PC-9 (cell line): ENCODE measurements around the gene TRPM4. TPM values are rescaled to one million over a fixed set of nuclear protein-coding genes. Genes with fewer than 3 reads are reported as not detected.
"Not testable (repeated sequence)": the region's sequence is repeated elsewhere in the genome, so short reads cannot be mapped to it uniquely, and the experiment has no call there.

ENCODE experiments used
- BruUV-seq: library from RNA; stranded (reverse); fragments of 400-500 nt; replicated peaks from 2 replicates; lab custom pipeline; 2021; lab: Mats Ljungman, UMichigan
- CTCF ChIA-PET: fragments of 300-600 bp; sonication (Branson Sonifier 250); formaldehyde crosslinking; loops from one replicate; lab custom pipeline; 2022; ENCODE audit warnings: antibody characterized with exemption; lab: Charles Lee
- POLR2A ChIA-PET: fragments of 300-600 bp; sonication (Branson Sonifier 250); formaldehyde crosslinking; loops from one replicate; lab custom pipeline; 2022; ENCODE audit warnings: antibody characterized with exemption; ENCODE audit not compliant: unreplicated experiment; lab: Charles Lee
- DNase-seq, 2 experiments: peaks; one replicate each; pipeline versions ENCODE4 v3.0.0 to v3.0.0-alpha.2; 2015 to 2022; ENCODE audit warnings: mixed read lengths in 1 of 2
- H2AFZ ChIP-seq: fragments of 200-600 bp; sonication (generic); 2 replicates; pipeline ENCODE4 v1.8.1; 2017; ENCODE audit warnings: antibody characterized with exemption
- H3F3A ChIP-seq: fragments of 200-600 bp; sonication (generic); 2 replicates; pipeline ENCODE4 v1.8.1; 2017; ENCODE audit warnings: antibody characterized with exemption, mild to moderate bottlenecking, low read depth; ENCODE audit not compliant: insufficient read depth
- H3K27ac ChIP-seq: fragments of 200-600 bp; sonication (generic); 2 replicates; pipeline ENCODE4 v1.6.1; 2016; ENCODE audit warnings: mixed run types
- H3K27me3 ChIP-seq: fragments of 200-600 bp; sonication (generic); 2 replicates; pipeline ENCODE4 v1.6.1; 2016; ENCODE audit warnings: low read depth, mixed run types; ENCODE audit not compliant: insufficient read depth
- H3K36me3 ChIP-seq: fragments of 200-600 bp; sonication (generic); 2 replicates; pipeline ENCODE4 v1.6.1; 2016; ENCODE audit warnings: low read depth, mixed run types
- H3K4me1 ChIP-seq: fragments of 200-600 bp; sonication (generic); replicated peaks from 2 replicates; pipeline ENCODE4 v1.6.1; 2016; ENCODE audit warnings: mixed run types; ENCODE audit not compliant: insufficient read depth
- H3K4me2 ChIP-seq: fragments of 200-600 bp; sonication (generic); 2 replicates; pipeline ENCODE4 v1.6.1; 2017; ENCODE audit warnings: mixed run types
- H3K4me3 ChIP-seq: fragments of 200-600 bp; sonication (generic); 2 replicates; pipeline ENCODE4 v1.6.1; 2016; ENCODE audit warnings: mixed run types
- H3K79me2 ChIP-seq: fragments of 200-600 bp; sonication (generic); 2 replicates; pipeline ENCODE4 v1.6.1; 2017; ENCODE audit warnings: low read depth, mixed run types
- H3K9me2 ChIP-seq: fragments of 200-600 bp; sonication (generic); 2 replicates; pipeline ENCODE4 v1.8.1; 2017; ENCODE audit warnings: mild to moderate bottlenecking; ENCODE audit not compliant: insufficient read depth
- H3K9me3 ChIP-seq: fragments of 200-600 bp; sonication (generic); 2 replicates; pipeline ENCODE4 v1.8.1; 2016; ENCODE audit warnings: low read depth; ENCODE audit not compliant: insufficient read depth
- H4K20me1 ChIP-seq: fragments of 200-600 bp; sonication (generic); 2 replicates; pipeline ENCODE4 v1.8.1; 2017; ENCODE audit not compliant: insufficient read depth
- EZH2 ChIP-seq: fragments of 200-600 bp; sonication (generic); IDR thresholded peaks from 2 replicates; pipeline ENCODE4 v1.8.0; 2017; ENCODE audit warnings: antibody characterized with exemption, low read depth
- intact Hi-C: fragments of 100-400 bp; cut with micrococcal nuclease; formaldehyde crosslinking; loops from one replicate; pipeline ENCODE4 v1.10.0; 2022; ENCODE audit not compliant: unreplicated experiment
- total RNA-seq: library from RNA; stranded (reverse); gene quantifications from 2 replicates; pipeline ENCODE4 v1.2.3, GENCODE V29; 2021
- TF ChIP-seq, protein P1 (sequence below): fragments of 200-600 bp; sonication (generic); conservative IDR thresholded peaks from 2 replicates; pipeline ENCODE4 v1.6.1; 2017; ENCODE audit warnings: mixed run types, antibody characterized with exemption, mild to moderate bottlenecking, moderate library complexity

Gene TRPM4
- total RNA-seq, 1 experiment from 2014 or later = 43.8 TPM

DNA sequence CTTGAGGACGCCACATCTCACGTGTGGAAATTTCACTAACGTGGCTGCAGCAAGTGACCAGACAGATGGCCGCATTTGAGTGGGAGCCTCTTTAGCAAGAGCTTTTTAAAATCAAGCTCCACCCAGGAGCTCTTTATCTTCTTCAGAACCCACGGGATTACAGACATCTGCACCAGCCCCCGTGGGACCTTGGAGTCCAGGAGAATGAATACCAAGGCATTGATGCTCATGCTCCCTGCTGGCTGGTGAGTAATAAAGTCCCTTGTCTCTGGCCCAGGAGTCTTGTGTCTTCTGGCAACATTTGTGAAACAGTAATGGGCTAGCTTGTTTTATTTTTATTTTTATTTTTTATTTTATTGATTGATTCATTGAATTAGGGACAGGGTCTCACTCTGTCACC lies 64.4 kb downstream of the TRPM4 start:
- Histone ChIP-seq H3K9me3 (no peaks in the 10 kb centered on the region), H3K79me2 (no peaks in the 10 kb centered on the region), H3F3A (peaks cover 12% of the 10 kb centered on the region; the same call in 1 of the 2 replicates), H3K9me2 (no peaks in the 10 kb centered on the region), H2AFZ (no peak overlapping the region), H4K20me1 (no peaks in the 10 kb centered on the region), H3K4me1 (no peaks in the 10 kb centered on the region), H3K27ac (no peak overlapping the region), H3K27me3 (no peaks in the 10 kb centered on the region), H3K36me3 (no peaks in the 10 kb centered on the region), H3K4me3 (no peak overlapping the region), H3K4me2 (no peak overlapping the region)
- DNase-seq = no peak
- ChIA-PET CTCF (interaction anchor here (0.5 to 0.6 kb wide), 2 partner anchors 96 to 224 kb away, joined by 4 to 6 read pairs; no protein-coding TSS in a partner anchor), POLR2A (no interaction called here)
- TF ChIP-seq, protein P1, sequence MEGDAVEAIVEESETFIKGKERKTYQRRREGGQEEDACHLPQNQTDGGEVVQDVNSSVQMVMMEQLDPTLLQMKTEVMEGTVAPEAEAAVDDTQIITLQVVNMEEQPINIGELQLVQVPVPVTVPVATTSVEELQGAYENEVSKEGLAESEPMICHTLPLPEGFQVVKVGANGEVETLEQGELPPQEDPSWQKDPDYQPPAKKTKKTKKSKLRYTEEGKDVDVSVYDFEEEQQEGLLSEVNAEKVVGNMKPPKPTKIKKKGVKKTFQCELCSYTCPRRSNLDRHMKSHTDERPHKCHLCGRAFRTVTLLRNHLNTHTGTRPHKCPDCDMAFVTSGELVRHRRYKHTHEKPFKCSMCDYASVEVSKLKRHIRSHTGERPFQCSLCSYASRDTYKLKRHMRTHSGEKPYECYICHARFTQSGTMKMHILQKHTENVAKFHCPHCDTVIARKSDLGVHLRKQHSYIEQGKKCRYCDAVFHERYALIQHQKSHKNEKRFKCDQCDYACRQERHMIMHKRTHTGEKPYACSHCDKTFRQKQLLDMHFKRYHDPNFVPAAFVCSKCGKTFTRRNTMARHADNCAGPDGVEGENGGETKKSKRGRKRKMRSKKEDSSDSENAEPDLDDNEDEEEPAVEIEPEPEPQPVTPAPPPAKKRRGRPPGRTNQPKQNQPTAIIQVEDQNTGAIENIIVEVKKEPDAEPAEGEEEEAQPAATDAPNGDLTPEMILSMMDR = no peak
- TF ChIP-seq EZH2 = no peak
- no TSS peak for BruUV-seq
- intact Hi-C loops = no loop called here

DNA sequence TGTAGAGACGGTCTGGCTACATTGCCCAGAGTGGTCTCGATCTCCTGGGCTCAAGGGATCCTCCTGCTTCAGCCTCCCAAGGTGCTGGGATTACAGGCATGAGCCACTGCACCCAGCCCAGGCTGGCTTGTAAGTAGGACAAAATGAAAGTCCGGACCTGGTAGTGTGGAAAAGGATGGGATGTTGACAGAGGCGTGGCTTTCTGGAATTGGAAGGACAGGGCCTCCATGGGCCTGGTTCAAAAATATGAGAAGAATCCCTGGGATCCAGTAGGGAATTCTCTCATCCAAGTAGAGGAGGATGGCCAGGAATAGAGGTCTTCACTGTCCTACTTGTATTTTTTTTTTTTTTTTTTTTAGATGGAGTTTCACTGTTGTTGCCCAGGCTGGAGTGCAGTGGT lies 64.9 kb downstream of the TRPM4 start:
- Histone ChIP-seq H3K27me3 (no peaks in the 10 kb centered on the region), H3K9me2 (no peaks in the 10 kb centered on the region), H3K27ac (no peak overlapping the region), H3K79me2 (no peaks in the 10 kb centered on the region), H3F3A (peaks cover 8% of the 10 kb centered on the region; the same call in 1 of the 2 replicates), H3K4me1 (no peaks in the 10 kb centered on the region), H2AFZ (no peak overlapping the region), H3K4me3 (no peak overlapping the region), H3K36me3 (no peaks in the 10 kb centered on the region), H4K20me1 (no peaks in the 10 kb centered on the region), H3K9me3 (no peaks in the 10 kb centered on the region), H3K4me2 (no peak overlapping the region)
- POLR2A ChIA-PET = no interaction called here
- TF ChIP-seq, protein P1 = no peak
- TF ChIP-seq EZH2 = no peak
- intact Hi-C loops = no loop called here
- no TSS peak for BruUV-seq
- CTCF ChIA-PET = interaction anchor here (0.6 kb wide), 1 partner anchor 224 kb away, joined by 4 read pairs; no protein-coding TSS in a partner anchor
- no peak for DNase-seq

DNA sequence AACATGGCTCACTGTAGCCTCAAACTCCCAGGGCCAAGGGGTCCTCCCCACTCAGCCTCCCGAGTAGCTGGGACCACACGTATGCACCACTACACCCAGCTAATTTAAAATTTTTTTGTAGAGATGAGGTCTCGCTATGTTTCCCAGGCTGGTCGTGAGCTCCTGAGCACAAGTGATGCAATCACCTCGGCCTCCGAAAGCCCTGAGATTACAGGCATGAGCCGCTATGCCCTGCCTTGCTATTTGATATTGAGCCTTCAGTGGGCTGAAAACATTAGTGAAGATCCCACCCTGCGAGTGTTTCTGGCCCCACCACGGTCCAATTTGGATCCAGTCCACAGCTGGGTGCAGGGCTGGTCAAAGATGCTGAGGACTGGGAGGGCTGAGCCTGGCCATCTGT lies 65.9 kb downstream of the TRPM4 start:
- Histone ChIP-seq H4K20me1 (no peaks in the 10 kb centered on the region), H3K36me3 (no peaks in the 10 kb centered on the region), H3K4me1 (no peaks in the 10 kb centered on the region), H3K4me3 (no peak overlapping the region), H3K9me2 (no peaks in the 10 kb centered on the region), H2AFZ (no peak overlapping the region), H3K4me2 (no peak overlapping the region), H3K27ac (no peak overlapping the region), H3K9me3 (no peaks in the 10 kb centered on the region), H3K27me3 (no peaks in the 10 kb centered on the region), H3F3A (peaks cover 5% of the 10 kb centered on the region; the same call in 1 of the 2 replicates), H3K79me2 (no peaks in the 10 kb centered on the region)
- DNase-seq = no peak
- no TSS peak for BruUV-seq
- ChIA-PET POLR2A (no interaction called here), CTCF (no interaction called here)
- no peak for TF ChIP-seq EZH2
- TF ChIP-seq, protein P1 = no peak
- intact Hi-C loops = no loop called here

DNA sequence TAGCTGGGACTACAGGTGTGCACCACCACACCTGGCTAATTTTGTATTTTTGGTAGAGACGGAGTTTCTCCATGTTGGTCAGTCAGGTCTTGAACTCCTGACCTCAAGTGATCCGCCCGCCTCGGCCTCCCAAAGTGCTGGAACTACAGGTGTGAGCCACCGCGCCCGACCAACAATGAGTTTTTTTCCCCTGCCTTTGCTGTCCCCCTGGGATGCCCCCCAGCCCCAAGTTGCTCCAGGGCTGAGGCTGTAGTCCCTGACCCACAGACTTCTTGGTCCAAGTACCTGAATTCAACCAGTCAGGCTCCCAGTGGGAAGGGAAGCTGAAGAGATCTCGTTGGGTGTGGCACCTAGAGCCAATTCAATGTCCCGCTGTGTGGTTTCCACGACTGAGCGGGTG lies 66.8 kb downstream of the TRPM4 start:
- H3K9me3 ChIP-seq, H3K36me3 ChIP-seq, H4K20me1 ChIP-seq, BruUV-seq, DNase-seq, H3K4me1 ChIP-seq, H3K27ac ChIP-seq, POLR2A ChIA-PET, H3K27me3 ChIP-seq, H2AFZ ChIP-seq, H3F3A ChIP-seq, H3K9me2 ChIP-seq, H3K4me3 ChIP-seq, H3K79me2 ChIP-seq: not testable (repeated sequence)
- intact Hi-C loops = loop anchor here (1.0 to 2.0 kb wide), 3 partner anchors 127 to 232 kb away; partner anchors contain the start of genes GYS1 and RUVBL2
- H3K4me2 ChIP-seq = 0 out of 2 replicates have a peak overlapping the region, but pooled peaks have one; percentile 1
- CTCF ChIA-PET = interaction anchor here (1.1 kb wide), 1 partner anchor 26 kb away, joined by 4 read pairs; no protein-coding TSS in a partner anchor
